Esophagus muscularis mucosa (tissue), 4 donors: Measurements from ENCODE around the gene SETD1A. TPM values are rescaled to one million over a fixed set of nuclear protein-coding genes. Genes with fewer than 3 reads are reported as not detected.

ENCODE experiments used
- DNase-seq: peaks from one replicate; pipeline ENCODE4 v3.0.0-alpha.2; 2017; ENCODE audit errors: extremely low spot score
- H3K27ac ChIP-seq, 4 donors: fragments of 200-600 bp; sonication (generic); replicated peaks in 1 of 4; 1 replicate in 3 of 4; 2 replicates in 1 of 4; pipeline ENCODE4 v1.5.1; 2016 to 2019; ENCODE audit warnings: mild to moderate bottlenecking in 1 of 4
- H3K27me3 ChIP-seq, 4 donors: fragments of 200-600 bp; sonication (generic); one replicate each; pipeline versions ENCODE4 v1.5.1 to v1.6.0; 2016 to 2019
- H3K36me3 ChIP-seq, 4 donors: fragments of 200-600 bp; sonication (generic); one replicate each; pipeline ENCODE4 v1.5.1; 2016 to 2019
- H3K4me1 ChIP-seq, 4 donors: fragments of 200-600 bp; sonication (generic); one replicate each; pipeline ENCODE4 v1.5.1; 2016 to 2019
- H3K4me3 ChIP-seq, 4 donors: fragments of 200-600 bp; sonication (generic); 1 replicate in 2 of 4; 2 replicates in 2 of 4; pipeline ENCODE4 v1.5.1; 2016 to 2019; ENCODE audit warnings: mild to moderate bottlenecking in 4 of 4, moderate library complexity in 1 of 4
- H3K9me3 ChIP-seq, 4 donors: fragments of 200-600 bp; sonication (generic); 1 replicate in 3 of 4; 2 replicates in 1 of 4; pipeline ENCODE4 v1.5.1; 2016 to 2019
- CTCF ChIP-seq, 3 experiments: fragments of 200-600 bp in 2 of 3; fragments of 450-650 bp in 1 of 3; sonication (generic) in 2 of 3; IDR thresholded peaks; one replicate each; pipeline ENCODE4 v1.5.1; 2017 to 2019; ENCODE audit warnings: antibody characterized with exemption in 3 of 3, mild to moderate bottlenecking in 2 of 3, moderate library complexity in 1 of 3
- EP300 ChIP-seq: sonication (generic); formaldehyde crosslinking; IDR thresholded peaks from one replicate; pipeline ENCODE4 v1.6.1; 2017; ENCODE audit warnings: antibody characterized with exemption
- POLR2A ChIP-seq: fragments of 450-650 bp; IDR thresholded peaks from one replicate; pipeline ENCODE4 v1.6.1; 2017; ENCODE audit warnings: antibody characterized with exemption, moderate library complexity, mild to moderate bottlenecking, low read depth
- POLR2AphosphoS5 ChIP-seq, 2 donors: sonication (generic); formaldehyde crosslinking; IDR thresholded peaks; one replicate each; pipeline ENCODE4 v1.6.1; 2017; ENCODE audit warnings: antibody characterized with exemption in 2 of 2
- WGBS: methylation state at CpG from one replicate; pipeline ENCODE4 v1.1.5; 2018; 5-methylcytosine and 5-hydroxymethylcytosine counted together
- intact Hi-C: fragments of 100-400 bp; cut with DNase I; formaldehyde crosslinking; loops from one replicate; pipeline ENCODE4 v1.15.1; 2023
- total RNA-seq, 4 donors: library from RNA; depleted of rRNA; stranded (reverse); fragments of >200 nt; gene quantifications; one replicate each; pipeline versions ENCODE4 v1.1.0 to v1.2.1, GENCODE V29; 2016

SETD1A gene
- total RNA-seq, 4 donors from 2014 or later: 7.1 to 25.4 (median 9.9) TPM

- TF ChIP-seq CTCF (IDR thresholded peaks at IDR 0.05) (no peak), POLR2A (no peak), POLR2AphosphoS5 (IDR thresholded peaks at IDR 0.05) (no peak), EP300 (no peak)
- no peak for DNase-seq
- intact Hi-C loops: loop anchor here (2.0 kb wide), 1 partner anchor 76 kb away; no protein-coding TSS in a partner anchor
- H3K27ac ChIP-seq: peak overlapping the region in 3 of 4 donors; percentile 93 to 96 (median 95)
- no peak overlapping the region for H3K4me3 ChIP-seq
- peaks cover 16 to 38% (median 32%) of the 10 kb centered on the region in 4 donors for H3K4me1 ChIP-seq
- peaks cover 0 to 5% (median 2%) of the 10 kb centered on the region in 4 donors for H3K36me3 ChIP-seq
- WGBS: 60% methylated on average over 2 of the region's 2 CpGs
- H3K9me3 ChIP-seq: no peaks in the 10 kb centered on the region
- H3K27me3 ChIP-seq: no peaks in the 10 kb centered on the region
Measured at GRCh38 chr16:30920891-30921290, 36.7 kb upstream of the SETD1A start.

GRCh38 chr16:30921459-30921747 is 36.2 kb upstream of the SETD1A start:
- no peak for DNase-seq
- peaks cover 16 to 43% (median 32%) of the 10 kb centered on the region in 4 donors for H3K4me1 ChIP-seq
- H3K27me3 ChIP-seq: no peaks in the 10 kb centered on the region
- H3K9me3 ChIP-seq: no peaks in the 10 kb centered on the region
- peaks cover 0 to 10% (median 4%) of the 10 kb centered on the region in 4 donors for H3K36me3 ChIP-seq
- peak overlapping the region; percentile 87 to 96 (median 94) for H3K27ac ChIP-seq
- intact Hi-C loops: loop anchor here (2.0 kb wide), 1 partner anchor 77 kb away; no protein-coding TSS in a partner anchor
- WGBS: 32% methylated on average over 6 of the region's 6 CpGs
- TF ChIP-seq CTCF (IDR thresholded peaks at IDR 0.05) (no peak), POLR2A (no peak), POLR2AphosphoS5 (IDR thresholded peaks at IDR 0.05) (no peak), EP300 (no peak)
- H3K4me3 ChIP-seq: peak overlapping the region; percentile 62 to 83 (median 76)

GRCh38 chr16:30921748-30922419 is 35.7 kb upstream of the SETD1A start:
- Histone ChIP-seq H3K36me3 (peaks cover 0 to 15% (median 6%) of the 10 kb centered on the region in 4 donors), H3K27ac (peak overlapping the region; percentile 87 to 96 (median 94)), H3K4me1 (peaks cover 16 to 48% (median 32%) of the 10 kb centered on the region in 4 donors), H3K4me3 (peak overlapping the region; percentile 62 to 83 (median 76)), H3K27me3 (no peaks in the 10 kb centered on the region), H3K9me3 (no peaks in the 10 kb centered on the region)
- peak; percentile 97 for DNase-seq
- intact Hi-C loops: loop anchor here (2.0 kb wide), 1 partner anchor 77 kb away; no protein-coding TSS in a partner anchor
- WGBS: 0% methylated on average over 25 of the region's 37 CpGs
- TF ChIP-seq POLR2AphosphoS5 (IDR thresholded peaks at IDR 0.05): peak in 1 of 2 donors; percentile 31
- TF ChIP-seq EP300: no peak
- TF ChIP-seq POLR2A: no peak
- peak; percentile 87 to 94 (median 91) for TF ChIP-seq CTCF (IDR thresholded peaks at IDR 0.05)

GRCh38 chr16:30922420-30922959 is 35.1 kb upstream of the SETD1A start:
- Histone ChIP-seq H3K4me3 (peak overlapping the region; percentile 62 to 83 (median 76)), H3K36me3 (peaks cover 0 to 21% (median 9%) of the 10 kb centered on the region in 4 donors), H3K27ac (peak overlapping the region; percentile 87 to 96 (median 94)), H3K27me3 (no peaks in the 10 kb centered on the region), H3K4me1 (peaks cover 17 to 54% (median 37%) of the 10 kb centered on the region in 4 donors), H3K9me3 (no peaks in the 10 kb centered on the region)
- intact Hi-C loops: no loop called here
- peak; percentile 100 for DNase-seq
- 0% methylated on average over 30 of the region's 42 CpGs for WGBS
- TF ChIP-seq POLR2AphosphoS5 (IDR thresholded peaks at IDR 0.05) (peak; percentile 24 to 86), POLR2A (no peak), CTCF (IDR thresholded peaks at IDR 0.05) (peak in 1 of 3 experiments; percentile 5), EP300 (no peak)
